HG02678 (cell line): ENCODE data around the gene DEK.
A peak's percentile ranks its signal among the peaks of the same experiment; 100 is the strongest.
"Not testable (repeated sequence)": the region's sequence is repeated elsewhere in the genome, so short reads cannot be mapped to it uniquely, and the experiment has no call there.

Experiments
- ATAC-seq: cut with Tn5 transposase; IDR thresholded peaks from one replicate; pipeline ENCODE4 v1.9.1; 2021; ENCODE audit warnings: mild to moderate bottlenecking, moderate library complexity; ENCODE audit not compliant: unreplicated experiment

Gene DEK

GRCh38 chr6:18264219-18264922 is at the start of gene DEK:
TSS of gene DEK (minus strand) at chr6:18264530. CDS start at chr6:18263987, 543 bp downstream.
- ATAC-seq: peak; percentile 43

- no peak for ATAC-seq
These were observed 48.0 kb upstream of the DEK start for GRCh38 chr6:18312368-18312767.

GRCh38 chr6:18310010-18310409 is 45.7 kb upstream of the DEK start:
- ATAC-seq: not testable (repeated sequence)

GRCh38 chr6:18309046-18309445 is 44.7 kb upstream of the DEK start:
- ATAC-seq: no peak

- ATAC-seq: no peak
These were observed 43.9 kb upstream of the DEK start for GRCh38 chr6:18308070-18308735.

- no peak for ATAC-seq
These were observed 42.6 kb upstream of the DEK start for GRCh38 chr6:18306977-18307376.

- ATAC-seq: no peak
These were observed 38.5 kb upstream of the DEK start for GRCh38 chr6:18302561-18303439.

- ATAC-seq: no peak
These were observed 29.0 kb upstream of the DEK start for GRCh38 chr6:18293076-18293904.

GRCh38 chr6:18289283-18289682 is 25.0 kb upstream of the DEK start:
- no peak for ATAC-seq

- ATAC-seq: no peak
These were observed 19.9 kb upstream of the DEK start for GRCh38 chr6:18284261-18284660.

- ATAC-seq: no peak
These were observed 17.2 kb upstream of the DEK start for GRCh38 chr6:18281564-18281963.

- no peak for ATAC-seq
These were observed 15.8 kb upstream of the DEK start for GRCh38 chr6:18280084-18280483.

GRCh38 chr6:18279422-18279821 is 15.1 kb upstream of the DEK start:
- ATAC-seq: no peak

GRCh38 chr6:18277237-18278006 is 13.1 kb upstream of the DEK start:
- no peak for ATAC-seq

- no peak for ATAC-seq
These were observed 12.4 kb upstream of the DEK start for GRCh38 chr6:18276610-18277236.

- ATAC-seq: no peak
These were observed 5.9 kb upstream of the DEK start for GRCh38 chr6:18270216-18270615.

- ATAC-seq: no peak
These were observed 5.4 kb upstream of the DEK start for GRCh38 chr6:18269717-18270116.

GRCh38 chr6:18269253-18269652 is 4.9 kb upstream of the DEK start:
- ATAC-seq: peak; percentile 38

GRCh38 chr6:18268066-18268465 is 3.7 kb upstream of the DEK start:
- ATAC-seq: no peak

GRCh38 chr6:18266523-18266912 is 2.2 kb upstream of the DEK start:
- no peak for ATAC-seq
